Subcutaneous adipose tissue (tissue), 4 donors: Measurements from ENCODE around the gene PARVB. TPM values are rescaled to one million over a fixed set of nuclear protein-coding genes. Genes with fewer than 3 reads are reported as not detected.

ENCODE experiments used
- total RNA-seq, 4 donors: library from RNA; depleted of rRNA; stranded (reverse); fragments of >200 nt; gene quantifications; one replicate each; pipeline ENCODE4 v1.1.0, GENCODE V29; 2016
- TF ChIP-seq, protein P1 (sequence below): fragments of 450-650 bp; IDR thresholded peaks from one replicate; pipeline ENCODE4 v1.5.1; 2016; ENCODE audit warnings: low read depth, mild to moderate bottlenecking, control low read depth, antibody characterized with exemption, moderate library complexity

The PARVB gene
- total RNA-seq, 4 donors from 2014 or later: 47.8 to 175 (median 52.8) TPM

DNA sequence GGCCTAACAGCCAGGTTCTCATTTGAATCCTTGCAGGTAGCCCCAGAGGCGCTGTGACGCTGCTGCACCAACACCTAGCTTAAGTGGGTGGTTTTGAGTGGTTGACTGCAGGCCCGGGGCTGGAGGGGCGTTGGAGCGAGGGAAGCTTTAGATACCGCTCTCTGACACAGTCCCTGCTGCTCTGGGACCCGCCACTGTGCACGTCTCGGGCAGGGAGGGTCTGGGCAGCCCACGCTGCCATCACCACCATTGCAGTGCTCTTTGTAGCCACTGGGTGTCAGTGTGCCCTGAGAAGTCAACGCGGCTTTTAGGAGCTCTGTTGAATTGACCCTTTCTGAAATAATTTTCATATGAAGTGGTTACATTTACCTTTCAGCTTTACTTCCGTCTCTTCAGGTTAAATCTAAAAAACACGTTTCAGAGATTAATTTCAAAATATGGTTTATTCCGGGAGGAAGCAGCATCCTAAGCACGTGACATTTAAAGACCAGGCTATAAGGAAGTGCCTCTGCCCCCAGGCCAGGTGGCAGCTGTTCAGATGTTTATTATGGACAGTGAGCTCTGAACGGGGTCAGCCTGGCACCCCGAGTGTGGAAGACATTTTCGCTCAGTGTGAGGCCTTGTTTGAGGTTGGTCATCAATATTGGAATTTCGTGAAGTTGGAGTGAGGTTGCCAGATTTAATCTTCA, 30.9 kb upstream of the PARVB start:
- TF ChIP-seq, protein P1, sequence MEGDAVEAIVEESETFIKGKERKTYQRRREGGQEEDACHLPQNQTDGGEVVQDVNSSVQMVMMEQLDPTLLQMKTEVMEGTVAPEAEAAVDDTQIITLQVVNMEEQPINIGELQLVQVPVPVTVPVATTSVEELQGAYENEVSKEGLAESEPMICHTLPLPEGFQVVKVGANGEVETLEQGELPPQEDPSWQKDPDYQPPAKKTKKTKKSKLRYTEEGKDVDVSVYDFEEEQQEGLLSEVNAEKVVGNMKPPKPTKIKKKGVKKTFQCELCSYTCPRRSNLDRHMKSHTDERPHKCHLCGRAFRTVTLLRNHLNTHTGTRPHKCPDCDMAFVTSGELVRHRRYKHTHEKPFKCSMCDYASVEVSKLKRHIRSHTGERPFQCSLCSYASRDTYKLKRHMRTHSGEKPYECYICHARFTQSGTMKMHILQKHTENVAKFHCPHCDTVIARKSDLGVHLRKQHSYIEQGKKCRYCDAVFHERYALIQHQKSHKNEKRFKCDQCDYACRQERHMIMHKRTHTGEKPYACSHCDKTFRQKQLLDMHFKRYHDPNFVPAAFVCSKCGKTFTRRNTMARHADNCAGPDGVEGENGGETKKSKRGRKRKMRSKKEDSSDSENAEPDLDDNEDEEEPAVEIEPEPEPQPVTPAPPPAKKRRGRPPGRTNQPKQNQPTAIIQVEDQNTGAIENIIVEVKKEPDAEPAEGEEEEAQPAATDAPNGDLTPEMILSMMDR: no peak

DNA sequence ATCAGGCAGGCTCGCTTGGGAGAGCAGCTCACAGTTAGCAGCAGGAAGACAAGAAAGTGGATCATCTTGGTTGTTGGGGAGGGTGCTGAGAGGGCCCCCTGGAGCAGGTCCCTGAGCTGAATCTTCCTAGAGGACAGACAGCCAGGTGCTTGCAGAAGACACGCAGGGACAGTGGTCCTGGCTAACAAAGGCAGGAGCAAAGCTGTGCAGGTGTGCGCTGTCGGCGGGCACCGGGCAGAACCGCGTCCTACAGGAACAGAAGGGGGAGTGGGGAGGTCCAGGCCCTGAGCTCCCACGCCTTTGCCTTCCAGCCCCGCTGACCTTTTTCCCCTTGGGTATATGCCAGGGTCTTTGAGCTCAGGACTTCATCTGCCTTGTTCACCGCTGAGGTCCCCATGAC, 30.1 kb upstream of the PARVB start:
- TF ChIP-seq, protein P1: no peak

DNA sequence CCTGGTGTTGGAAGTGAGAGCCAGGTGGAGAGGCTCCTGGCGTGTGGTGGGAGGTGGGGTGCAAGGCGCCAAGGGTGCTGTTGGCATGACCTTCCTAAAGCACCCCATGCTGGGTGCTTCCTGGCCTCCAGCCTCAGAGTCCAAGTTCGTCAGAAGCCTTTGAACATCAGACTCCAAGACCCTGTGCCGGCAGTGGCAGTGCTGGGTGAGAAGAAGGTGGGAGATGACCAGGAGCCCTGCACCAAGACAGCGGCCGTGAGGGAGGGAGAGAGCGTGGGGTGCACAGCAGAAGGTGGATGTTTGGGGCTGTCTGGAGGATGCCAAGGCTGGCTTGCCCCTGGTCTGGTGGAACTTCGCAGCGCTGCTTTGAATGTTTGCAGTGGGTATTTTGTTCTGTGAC, 29.7 kb upstream of the PARVB start:
- TF ChIP-seq, protein P1: no peak

DNA sequence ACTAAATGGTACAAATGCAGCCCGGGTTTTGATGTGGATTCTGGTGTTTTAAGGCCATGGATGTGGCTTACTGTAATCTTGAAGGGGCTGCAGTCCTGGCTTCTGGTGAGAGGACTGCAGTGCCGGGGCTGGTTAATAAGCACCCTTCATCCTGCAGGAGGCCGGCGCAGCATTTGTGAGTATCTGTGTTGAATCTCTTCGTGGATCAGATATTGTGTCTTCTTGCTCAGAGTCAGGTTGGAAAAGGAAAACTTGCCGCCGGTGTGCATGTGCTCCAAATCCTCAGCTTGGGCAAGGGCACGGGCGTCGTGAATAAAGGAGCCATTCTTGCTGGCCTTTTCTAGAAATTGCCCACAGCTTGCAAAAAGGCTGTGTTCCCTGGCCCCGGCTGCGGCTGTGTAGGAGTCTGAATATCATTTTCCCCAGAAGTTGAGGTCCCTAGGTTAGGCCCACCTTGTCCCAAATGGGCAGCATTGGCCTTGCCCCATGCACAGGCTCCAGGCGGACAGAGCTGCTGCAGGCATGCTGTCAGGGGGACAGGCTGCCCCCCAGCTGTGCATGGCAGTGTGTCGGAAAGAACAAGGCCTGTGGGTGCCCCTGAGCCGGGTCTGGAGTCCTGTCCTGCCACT, 28.9 kb upstream of the PARVB start:
- TF ChIP-seq, protein P1: no peak

DNA sequence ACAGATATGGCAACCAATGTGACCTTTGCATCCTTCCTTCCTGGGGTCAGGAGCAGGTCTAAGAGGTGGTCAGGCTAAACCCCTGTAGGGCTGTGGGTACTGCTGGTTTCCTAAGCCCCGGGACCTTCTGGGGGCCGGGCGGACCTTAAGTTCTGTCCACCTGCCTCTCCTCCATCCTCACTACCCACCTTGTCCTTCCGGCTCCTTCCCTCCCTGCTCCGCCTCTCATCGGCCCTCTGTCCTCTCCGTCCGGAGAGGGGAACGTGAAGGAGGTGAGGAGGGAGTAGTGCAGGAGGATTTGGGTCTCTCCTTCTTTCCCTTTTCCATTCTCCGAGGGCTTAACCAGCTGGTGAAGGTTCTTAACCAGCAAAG, 28.3 kb upstream of the PARVB start:
- TF ChIP-seq, protein P1: no peak

DNA sequence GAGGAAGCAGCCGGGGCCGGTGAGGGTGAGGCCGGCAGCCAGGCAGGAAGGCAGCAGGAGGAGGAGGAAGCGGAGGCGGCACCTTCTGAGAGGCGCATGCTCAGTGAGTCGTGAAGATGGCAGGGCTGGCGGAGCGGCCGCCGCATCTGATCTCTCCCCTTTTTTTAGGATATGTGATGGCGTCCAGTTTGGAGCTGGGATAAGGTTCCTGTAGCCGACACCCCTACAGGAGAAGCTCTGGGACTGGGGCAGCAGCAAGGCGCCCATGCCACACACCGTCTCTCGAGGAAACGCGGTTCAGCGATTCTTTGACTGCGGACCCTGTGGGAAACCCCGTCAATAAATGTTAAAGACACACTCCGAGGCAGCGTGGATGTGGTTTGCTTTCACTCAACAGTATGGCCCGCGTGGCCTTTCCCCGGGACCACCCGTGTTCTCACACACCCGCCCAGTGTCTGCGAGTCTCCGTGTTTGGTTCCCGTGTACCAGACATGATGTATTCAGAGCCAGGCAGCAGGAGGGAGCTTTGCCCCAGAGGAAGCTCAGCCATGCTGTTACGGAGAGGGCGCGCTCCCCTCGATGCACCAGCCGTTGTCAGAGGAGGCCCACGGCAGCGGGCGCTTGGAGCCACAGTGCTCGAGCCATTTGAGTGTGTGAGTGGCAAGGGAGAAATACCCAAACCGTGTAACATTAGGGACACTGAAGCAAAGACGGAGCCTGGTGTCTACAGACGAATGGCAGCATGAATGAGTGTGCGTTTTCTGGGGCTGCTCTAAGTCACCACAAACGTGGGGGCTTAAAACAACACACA, 27.7 kb upstream of the PARVB start:
- TF ChIP-seq, protein P1: no peak

DNA sequence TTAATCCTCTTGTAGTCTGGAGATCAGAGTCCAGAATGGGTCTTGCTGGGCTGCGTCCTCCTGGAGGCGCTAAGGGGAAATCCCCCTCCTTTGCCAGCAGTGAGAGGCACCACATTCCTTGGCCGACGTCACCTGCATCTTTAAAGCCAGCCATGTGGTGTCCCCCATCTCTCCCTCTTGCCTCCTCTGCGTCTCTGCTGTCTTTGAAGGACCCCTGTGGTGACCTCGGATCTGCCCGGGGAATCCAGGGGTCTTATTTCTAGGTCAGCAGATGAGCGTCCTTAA, 27.2 kb upstream of the PARVB start:
- TF ChIP-seq, protein P1: no peak
